C1 segment of cervical spinal cord (tissue), 14 donors: ENCODE results near the gene MBNL3.

Experiments
- DNase-seq, 14 donors: peaks; one replicate each; lab custom pipeline; 2025; lab: John Stamatoyannopoulos, UW

The MBNL3 gene, protein sequence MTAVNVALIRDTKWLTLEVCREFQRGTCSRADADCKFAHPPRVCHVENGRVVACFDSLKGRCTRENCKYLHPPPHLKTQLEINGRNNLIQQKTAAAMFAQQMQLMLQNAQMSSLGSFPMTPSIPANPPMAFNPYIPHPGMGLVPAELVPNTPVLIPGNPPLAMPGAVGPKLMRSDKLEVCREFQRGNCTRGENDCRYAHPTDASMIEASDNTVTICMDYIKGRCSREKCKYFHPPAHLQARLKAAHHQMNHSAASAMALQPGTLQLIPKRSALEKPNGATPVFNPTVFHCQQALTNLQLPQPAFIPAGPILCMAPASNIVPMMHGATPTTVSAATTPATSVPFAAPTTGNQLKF

DNA sequence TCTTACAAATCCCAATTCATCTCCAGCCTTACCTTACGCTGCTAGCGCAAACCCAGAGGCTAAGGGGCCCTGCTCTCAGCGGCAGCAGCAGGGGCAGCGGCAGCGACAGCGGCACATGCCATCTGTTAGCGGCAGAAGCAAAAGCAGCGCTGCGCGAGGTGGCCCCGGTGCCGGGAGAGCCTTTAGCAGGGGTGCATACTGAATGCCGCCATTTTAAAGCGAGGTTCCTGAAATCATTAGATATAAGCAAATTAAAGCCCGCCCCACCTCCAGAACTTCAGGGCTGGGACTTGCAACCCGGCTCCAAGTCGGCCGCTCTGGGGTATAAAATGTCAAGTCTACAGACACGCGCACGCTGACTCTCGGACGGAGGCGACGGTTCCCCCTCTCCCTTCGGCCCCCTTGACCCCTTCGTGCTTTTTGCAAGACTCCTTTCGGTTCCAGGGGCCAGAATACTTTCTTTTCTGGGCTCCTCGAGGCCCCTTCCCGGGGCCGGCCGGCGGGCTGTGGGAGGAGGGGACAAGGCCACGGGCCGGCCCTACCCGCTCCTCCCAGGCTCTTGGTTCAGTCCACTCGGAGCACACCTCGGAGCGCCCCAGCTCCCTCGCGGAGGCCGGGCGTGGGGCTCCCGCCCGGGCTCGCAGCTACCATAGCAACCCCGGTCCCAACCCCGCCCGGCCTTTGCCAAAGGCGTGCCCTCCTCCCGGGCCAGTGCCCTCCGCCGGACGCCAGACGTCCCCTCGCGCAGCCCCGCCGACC is at the start of gene MBNL3:
TSS of gene MBNL3 (minus strand) at position 220 of the 759 bp plus-strand sequence. CDS start 49,427 bp downstream, outside the sequence.
- peak in 8 of 14 donors; percentile 42 to 65 (median 48) for DNase-seq

DNA sequence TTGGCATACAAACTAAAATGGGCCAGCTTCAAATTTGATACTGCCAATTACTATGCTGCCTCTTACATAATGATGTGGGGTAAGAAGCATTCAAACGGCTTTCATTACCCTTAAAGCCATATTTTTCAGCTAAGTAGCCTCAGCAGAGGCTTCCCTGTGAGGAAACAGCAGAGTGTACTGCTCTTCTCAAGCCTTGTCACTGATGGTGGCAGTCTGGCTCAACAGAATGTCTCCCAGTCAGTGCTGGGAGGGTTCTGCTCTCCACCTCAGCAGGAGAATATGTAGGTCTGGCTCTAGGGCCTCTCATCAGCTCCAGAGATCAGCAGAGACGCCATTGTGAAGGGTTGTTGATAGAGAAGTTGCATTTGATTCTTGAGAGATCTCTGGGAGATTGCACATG is 44.6 kb upstream of the MBNL3 start:
- no peak for DNase-seq

DNA sequence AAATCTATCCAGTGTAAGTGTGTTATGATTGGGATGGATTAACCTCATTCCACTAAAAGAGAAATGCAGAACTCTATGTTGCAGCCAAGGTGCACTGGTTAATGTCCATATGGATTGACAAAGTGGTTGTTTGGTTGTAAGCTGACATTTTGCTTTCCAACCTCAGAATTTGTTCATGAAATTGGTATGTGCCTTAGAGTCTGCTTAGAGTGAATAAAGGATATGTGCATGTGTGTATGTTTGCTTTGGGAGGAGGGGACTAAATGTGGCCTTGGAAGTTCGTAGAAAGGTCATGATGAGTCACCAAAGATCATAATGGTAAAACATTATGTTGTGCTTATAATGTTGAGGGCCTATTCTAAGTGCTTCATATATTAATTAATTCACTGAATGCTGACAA is 44.1 kb upstream of the MBNL3 start:
- no peak for DNase-seq

DNA sequence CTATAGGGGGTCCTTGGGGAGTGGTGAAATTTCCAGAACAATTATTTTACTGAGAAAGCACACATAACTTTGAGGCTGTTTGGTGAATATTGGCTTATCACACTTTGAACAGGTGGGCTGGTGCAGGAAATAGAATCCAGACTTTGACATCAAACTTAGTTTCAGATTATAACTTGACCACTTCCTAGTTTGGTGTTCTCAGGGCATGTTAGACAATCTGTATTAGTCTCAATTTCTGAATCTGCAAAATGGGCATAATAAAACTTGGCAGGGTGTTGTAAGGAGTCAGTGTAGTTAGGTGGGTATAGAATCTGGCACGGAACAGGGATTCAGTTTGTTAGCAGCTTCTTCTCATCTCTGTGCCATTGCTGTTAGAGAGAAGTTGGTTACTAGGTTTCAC is 43.3 kb upstream of the MBNL3 start:
- DNase-seq: no peak

DNA sequence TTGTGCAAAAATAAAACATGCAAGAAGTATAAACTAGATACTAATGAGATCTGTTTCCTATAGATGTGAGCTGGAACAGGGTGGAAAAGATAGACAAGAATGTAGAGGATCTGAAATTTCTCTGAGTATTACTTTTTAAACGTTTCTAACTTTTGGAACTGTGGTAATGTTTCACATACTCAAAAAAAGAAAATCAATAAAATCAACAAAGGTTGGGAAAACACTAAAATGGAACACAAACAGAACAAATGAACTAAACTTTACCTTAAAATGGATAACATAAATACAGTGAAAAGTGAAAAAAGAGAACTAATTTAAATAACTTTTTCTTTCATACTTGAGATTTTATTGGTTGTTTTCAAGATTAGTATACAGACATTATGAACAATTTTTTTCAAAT is 32.0 kb upstream of the MBNL3 start:
- no peak for DNase-seq

DNA sequence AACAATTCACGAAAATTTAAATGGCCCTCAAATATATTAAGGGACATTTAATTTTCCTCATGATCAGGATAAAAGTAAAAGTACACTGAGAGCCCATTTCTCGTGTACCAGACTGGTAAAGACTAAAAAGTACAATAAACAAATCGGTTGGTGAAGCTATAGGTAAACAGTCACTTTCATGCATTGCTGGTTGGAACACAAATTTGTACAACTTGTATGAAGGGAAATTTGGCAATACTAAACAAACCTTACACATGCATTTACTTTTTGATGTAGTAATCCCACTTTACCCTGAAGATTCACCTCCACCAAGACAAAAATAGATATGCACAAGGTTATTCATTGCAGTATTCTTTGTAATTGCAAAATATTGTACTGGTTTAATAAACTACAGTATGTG is 31.4 kb upstream of the MBNL3 start:
- no peak for DNase-seq

DNA sequence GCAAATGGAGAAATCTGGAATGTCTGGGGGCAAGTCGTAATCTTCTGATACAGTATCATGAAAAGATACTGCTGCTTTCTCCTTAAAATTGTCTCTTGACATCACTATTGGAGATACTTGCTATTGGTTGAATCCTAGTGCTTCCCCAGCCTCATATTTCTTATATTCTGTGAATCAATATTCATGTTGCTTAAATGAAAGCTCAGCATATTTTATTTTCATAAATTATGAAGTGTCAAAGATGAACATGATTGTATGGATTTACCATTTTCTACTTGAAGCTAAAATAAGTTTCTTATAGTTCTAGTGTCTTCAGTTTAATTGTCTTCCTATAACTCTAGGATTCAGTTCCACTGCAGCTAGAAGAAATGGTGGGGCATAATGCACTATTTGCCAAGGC is 29.6 kb upstream of the MBNL3 start:
- DNase-seq: no peak

DNA sequence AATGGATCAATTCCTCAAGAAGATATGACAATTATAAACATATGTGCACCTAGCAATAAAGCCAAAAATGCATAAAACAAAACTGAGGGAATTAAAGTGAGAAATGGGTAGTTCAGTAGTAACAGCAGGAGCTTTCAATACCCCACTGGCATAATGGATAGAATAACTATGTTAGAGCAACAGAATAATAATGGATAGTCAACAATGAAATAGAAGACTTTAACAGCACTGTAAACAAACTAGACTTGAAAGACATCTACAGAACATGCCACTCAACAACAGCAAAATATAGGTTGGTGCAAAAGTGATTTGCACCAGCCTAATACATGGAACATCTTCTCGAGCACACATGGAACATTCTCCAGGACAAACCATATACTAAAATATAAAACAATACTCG is 20.0 kb upstream of the MBNL3 start:
- DNase-seq: no peak

DNA sequence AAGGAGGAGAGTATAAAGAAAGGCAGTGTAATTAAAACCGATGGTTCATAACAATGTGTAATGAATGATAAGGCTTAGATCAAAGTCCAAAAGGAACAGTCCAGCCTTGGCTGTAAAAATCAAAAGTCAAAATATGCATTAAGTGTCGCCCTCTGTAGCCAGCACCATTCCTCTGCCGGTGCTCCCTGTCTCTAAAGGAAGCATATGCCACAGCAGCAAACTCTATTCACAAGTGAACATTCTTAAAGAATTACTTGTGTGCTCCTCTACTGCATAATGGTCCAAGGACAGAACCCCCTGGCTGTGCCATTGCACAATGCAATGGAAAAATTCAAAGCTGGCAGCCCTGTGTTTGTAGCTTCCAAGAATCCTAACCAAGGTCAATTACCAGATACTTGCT is 16.3 kb upstream of the MBNL3 start:
- no peak for DNase-seq

DNA sequence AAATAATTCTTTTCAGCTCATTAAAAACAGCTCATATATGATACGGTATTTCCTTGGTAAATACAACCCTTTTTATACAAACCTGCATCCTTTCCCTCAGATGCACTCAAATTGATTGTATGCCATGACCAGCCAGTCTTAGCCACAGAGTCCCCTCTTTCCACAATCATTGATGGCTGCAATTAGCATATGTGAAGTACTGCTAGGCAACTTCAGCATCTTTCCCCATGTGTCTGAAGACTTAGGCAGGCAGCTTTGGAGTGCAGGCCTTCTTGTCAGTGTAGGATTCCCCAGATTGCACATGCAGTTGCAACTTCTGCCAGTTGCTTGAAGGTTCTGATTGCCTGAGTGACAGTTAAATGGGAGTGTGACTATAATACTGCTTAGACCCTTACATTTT is 15.6 kb upstream of the MBNL3 start:
- no peak for DNase-seq

DNA sequence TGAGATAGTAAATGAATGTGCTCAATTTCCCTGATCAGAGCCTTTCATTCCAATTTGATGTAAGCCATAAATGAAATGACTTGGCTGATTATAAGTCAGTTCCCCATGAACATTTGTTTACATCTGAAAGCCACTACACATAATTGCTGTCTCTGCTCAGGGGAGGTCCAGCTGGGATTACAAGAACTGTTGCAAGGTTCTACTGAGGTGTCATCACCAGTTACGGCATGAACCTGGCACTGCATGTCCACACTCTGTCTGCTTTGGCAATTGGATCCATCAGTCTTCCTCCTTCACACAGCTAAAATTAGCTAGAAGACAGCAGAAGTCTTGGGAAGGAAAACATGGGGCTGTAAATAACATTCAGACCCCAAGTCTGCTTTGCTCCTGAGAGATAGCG is 12.8 kb upstream of the MBNL3 start:
- DNase-seq: no peak

DNA sequence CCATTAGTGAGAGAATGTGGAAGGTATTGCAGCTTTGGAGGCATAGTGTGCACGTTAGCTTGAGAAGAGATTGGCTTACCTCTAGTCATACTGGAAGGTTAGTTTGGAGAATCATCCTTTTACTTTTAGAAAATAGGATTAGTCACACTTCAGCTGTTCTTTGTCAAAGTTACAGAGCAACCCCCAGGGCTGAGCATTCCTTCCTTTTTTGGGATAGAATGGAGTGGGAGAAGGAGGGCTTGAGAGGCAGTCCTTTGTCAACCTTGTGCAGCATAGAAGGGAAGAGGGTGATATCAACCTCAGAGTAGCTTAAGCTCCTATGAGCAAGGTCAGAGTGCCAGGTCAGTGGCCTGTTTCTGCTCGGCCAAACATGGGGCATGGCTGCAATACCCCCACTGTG is 8.6 kb upstream of the MBNL3 start:
- no peak for DNase-seq

DNA sequence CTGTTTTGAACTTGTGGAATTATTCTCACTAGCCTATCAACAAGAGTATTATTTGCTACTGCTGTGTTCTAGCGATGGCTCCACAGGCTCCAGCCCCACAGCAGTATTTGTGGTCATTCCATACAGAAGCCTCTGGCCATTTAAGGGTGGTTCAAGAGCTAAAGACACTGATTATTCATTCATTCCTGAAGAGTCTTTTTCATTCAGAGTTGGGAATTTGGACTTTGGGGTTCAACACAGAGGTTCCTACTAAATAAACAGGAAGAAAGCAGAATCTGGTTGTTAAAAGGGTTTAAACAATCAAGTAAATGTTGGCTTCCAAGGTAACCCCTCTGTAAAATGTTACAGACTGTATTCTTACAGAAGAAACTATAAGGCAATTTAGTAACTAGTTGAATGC is 4.3 kb upstream of the MBNL3 start:
- no peak for DNase-seq

DNA sequence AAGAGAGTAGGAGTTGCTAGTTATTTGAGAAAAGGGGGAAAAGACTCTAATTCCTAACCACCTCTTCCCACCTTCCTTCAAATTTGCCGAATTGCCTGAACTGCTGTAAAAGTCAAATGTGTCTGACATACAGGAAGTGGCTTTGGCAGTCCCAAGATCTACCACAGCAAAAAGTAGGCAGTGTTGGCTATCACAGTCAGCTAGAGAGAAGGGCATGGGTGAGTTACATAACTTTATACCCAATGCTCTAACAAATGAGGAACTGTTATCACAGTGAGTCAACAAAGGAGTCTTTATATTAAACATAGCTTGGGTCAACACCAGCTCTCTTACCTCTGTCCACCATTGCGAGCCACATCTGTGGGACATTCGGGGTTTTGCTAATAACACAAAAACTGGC is 2.4 kb upstream of the MBNL3 start:
- peak in 4 of 14 donors; percentile 4 to 10 (median 6) for DNase-seq

DNA sequence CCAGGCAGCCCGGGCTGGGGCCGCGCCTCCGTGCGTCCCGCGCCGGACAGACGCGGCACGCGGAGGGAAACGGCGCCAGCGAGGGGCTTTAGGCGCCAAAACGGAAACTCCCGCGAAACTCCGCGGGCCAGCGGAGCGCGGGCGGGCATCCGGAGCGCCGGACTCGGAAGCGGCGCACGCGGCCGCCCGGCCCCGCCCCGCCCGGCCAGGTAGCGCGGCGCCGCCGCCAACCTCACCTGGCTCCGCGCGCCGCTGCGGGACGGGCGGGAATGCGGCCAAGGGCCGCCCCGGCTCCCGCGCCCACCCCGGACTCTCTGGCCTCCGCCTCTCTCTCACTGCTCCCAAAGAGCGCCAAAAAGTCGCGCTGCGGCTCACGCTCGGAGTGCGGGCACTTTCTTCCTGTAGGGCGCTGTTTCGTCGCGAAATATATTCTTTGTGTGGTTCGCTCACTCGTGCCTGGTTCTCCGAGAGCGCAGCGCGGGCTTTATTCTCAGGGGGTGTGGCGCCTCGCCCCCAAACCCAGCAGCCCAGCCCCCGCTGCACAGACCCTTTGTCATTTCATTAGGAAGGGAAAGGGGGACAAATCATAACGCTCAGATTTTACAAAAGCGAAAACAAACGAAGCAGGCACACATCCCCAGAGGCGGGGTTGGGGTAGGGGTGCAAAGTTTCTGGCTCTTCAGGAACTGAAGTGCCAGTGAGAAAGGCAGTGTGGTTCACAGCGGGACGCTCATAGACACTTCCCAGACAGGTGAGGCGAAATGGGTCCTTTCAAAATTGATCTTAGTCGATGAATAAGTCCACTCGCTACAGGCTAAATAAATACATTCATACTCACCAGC is 961 bp upstream of the MBNL3 start:
- DNase-seq: peak in 5 of 14 donors; percentile 9 to 28 (median 20)

DNA sequence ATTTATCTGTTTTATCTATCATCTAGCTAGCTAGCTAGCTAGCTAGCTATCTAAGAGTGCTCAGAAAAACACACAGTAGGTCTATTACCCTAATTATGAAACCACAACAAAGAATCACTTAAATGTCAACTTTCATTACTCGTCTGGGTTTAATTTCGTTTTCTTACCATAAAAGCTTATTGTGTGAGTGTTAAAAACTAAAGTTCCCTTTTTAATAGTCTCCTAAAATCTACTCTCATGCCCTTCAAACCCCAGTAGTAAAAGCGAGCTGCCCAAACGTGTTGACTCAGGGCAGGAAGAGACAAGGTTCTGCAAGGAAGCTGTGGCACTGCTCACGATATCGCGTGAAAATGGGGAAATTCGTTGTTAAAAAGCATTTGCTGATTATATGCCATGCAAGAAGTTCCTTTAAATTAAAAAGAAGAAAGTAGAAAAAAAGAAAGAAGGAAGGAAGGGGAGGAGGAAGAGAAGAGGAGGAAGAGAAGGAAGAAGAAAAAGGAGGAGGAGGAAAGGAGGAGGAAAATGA is 595 bp downstream of the MBNL3 start:
- DNase-seq: no peak

DNA sequence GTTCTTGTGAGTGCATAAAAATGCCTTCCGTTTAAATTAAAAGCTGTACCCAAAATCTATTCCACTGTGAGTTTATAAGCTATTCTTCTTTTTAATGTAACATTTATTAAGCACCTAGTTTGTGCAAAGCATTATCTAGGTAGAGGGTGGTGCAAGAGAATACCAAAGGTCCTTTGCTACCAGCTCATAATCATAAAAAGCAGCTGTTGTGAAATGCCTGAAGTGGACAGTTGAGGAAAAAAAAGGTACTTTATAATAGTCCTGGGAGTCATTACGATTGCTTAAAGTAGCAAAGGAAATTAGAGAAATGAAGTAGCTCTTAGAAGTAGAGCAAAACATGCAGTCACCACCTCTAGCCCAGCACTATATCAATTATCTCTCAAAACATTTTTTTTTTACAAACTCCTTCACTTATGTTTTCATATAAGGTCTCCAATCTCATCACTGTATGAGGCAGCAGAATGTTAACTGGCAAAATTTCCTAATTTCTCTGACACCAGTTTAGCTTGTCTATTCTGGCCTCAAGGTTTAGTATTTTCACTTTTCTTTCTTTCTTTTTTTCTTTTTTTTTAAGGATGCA is 2.1 kb downstream of the MBNL3 start:
- DNase-seq: no peak

DNA sequence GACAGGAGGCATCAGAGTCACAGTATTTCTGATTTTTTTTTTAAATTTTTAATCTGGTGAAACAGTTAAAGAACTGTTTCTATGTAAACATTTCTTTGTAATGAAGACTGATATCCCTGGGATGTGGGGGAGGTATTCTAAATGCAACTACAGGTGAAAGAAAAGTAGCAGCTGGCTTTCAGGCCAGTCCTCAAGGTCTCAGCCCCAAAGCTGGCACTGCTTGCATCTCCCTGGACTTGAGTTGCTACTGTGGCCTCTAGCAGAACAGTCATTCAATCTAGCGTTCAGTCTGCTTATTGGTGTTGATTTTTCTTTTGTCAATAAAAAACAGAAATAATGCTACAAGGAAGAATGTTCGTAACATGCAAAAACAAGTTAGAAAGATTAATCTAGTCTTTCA is 4.9 kb downstream of the MBNL3 start:
- no peak for DNase-seq

DNA sequence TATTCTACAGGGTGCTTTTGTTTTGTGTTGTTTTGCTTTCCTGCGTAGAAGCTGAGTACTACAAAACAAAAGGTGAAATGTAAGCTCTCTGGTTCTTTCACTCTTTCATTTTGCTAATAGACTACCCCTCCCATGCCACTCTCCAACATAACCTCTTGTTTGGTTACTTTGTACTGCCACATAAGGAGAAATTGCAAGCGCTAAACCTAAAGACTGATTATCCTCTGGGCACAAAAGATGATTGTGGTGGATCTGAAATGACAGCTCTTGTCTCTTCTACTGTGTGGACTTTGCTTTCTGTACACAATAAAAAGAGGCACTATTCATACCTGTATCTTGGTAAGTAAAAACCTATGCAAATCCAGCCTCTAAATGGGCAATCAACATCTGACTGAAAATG is 5.3 kb downstream of the MBNL3 start:
- no peak for DNase-seq

DNA sequence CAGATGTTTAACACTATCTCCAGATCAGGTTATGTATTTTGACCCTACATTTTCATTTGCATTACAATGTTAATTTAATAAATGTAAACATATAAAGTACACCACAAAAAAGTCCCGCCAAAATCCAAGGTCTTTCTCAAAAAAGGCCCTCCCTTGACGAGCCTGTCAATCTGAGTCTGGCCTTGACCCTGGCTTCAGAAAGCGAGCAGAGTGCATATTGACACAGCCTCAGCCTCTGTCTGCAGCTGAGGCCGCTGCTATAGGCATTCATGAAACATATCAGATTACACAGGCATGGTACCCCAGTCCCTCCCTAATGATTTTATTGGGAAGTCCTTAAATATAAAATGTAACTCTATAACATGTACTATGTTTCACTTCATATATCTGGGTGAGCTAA is 6.2 kb downstream of the MBNL3 start:
- no peak for DNase-seq

DNA sequence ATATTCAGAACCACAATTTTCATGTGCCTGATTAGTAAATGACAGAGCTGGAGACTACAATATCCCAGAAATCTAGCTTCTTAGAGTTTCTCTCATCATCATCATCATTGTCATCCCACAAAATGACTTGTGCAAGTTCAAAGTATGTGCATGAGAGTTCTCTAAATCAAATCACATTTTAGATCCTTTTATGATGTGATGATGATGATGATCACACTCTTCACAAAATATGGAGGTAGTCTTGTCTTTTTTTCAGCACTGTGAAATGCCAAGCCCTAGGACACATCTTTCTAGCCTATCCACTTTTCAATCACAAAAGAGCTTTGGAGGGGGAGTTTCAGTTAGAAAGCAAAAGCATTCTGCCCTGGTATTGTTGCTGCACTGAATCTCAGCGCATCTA is 7.4 kb downstream of the MBNL3 start:
- DNase-seq: no peak
